Fibroblast of the aortic adventitia (primary cell): ENCODE results near the gene PALB2. TPM values are rescaled to one million over a fixed set of nuclear protein-coding genes. Genes with fewer than 3 reads are reported as not detected.

Experiments used
- DNase-seq: peaks from one replicate; pipeline ENCODE4 v3.0.0-alpha.2; 2010; ENCODE audit warnings: low read depth
- H3K4me3 ChIP-seq: 2 replicates; pipeline ENCODE4 v1.5.1; 2011; ENCODE audit warnings: low read depth, mild to moderate bottlenecking, control low read depth, low read length, moderate library complexity
- CTCF ChIP-seq: IDR thresholded peaks from 2 replicates; pipeline ENCODE4 v1.5.1; 2011; ENCODE audit warnings: mild to moderate bottlenecking, low read length, control low read depth, inconsistent platforms; ENCODE audit not compliant: insufficient read depth
- total RNA-seq: library from RNA; depleted of rRNA; stranded (reverse); fragments of >200 nt; gene quantifications from 2 replicates; pipeline ENCODE4 v1.2.3, GENCODE V29; 2012; ENCODE audit warnings: low replicate concordance

Gene PALB2
- total RNA-seq = 19.2 and 19.4 TPM in 2 replicates

GRCh38 chr16:23640931-23641765 is at the start of gene PALB2, which contains the start of gene DCTN5:
Gene PALB2, minus strand, starts transcription at chr16:23641310. Its CDS starts 153 bp downstream, at chr16:23641157.
Gene DCTN5, plus strand, starts transcription at chr16:23641466. Its CDS starts 77 bp downstream, at chr16:23641543.
- peak within 1 kb of the TSS; percentile 100 for H3K4me3 ChIP-seq
- peak; percentile 92 for DNase-seq
- TF ChIP-seq CTCF = no peak

GRCh38 chr16:23689442-23690187 is 48.5 kb upstream of the PALB2 start:
- H3K4me3 ChIP-seq = no peak overlapping the region
- no peak for TF ChIP-seq CTCF
- DNase-seq = no peak

GRCh38 chr16:23687034-23687808 is 46.1 kb upstream of the PALB2 start:
- DNase-seq = no peak
- no peak for TF ChIP-seq CTCF
- no peak overlapping the region for H3K4me3 ChIP-seq

GRCh38 chr16:23683487-23683886 is 42.4 kb upstream of the PALB2 start:
- no peak for TF ChIP-seq CTCF
- no peak for DNase-seq
- H3K4me3 ChIP-seq = no peak overlapping the region

- peak; percentile 68 for DNase-seq
- TF ChIP-seq CTCF = no peak
Observed at GRCh38 chr16:23682181-23682580, 41.1 kb upstream of the PALB2 start.

GRCh38 chr16:23679986-23680336 is 38.9 kb upstream of the PALB2 start:
- no peak for TF ChIP-seq CTCF
- peak overlapping the region; percentile 71 for H3K4me3 ChIP-seq
- DNase-seq = no peak

More at GRCh38 chr16:23682181-23682580, 41.1 kb upstream of the PALB2 start:
- H3K4me3 ChIP-seq = no peak overlapping the region
